A549 treated with RU486 at 1 μM for 4 hours (cell line): ENCODE data around the gene CD96. TPM values are rescaled to one million over a fixed set of nuclear protein-coding genes. Genes with fewer than 3 reads are reported as not detected.

Experiments
- total RNA-seq: library from RNA; stranded (reverse); fragments of 200-300 nt; extraction: Qiagen RNA extraction; gene quantifications from 5 replicates; pipeline ENCODE4 v1.2.3, GENCODE V29; 2022; ENCODE audit warnings: low read depth

CD96 gene
- total RNA-seq: not detected in 5 replicates

GRCh38 chr3:111541911-111542483 is at the start of gene CD96:
Gene CD96 (plus strand): TSS chr3:111542197. CDS start chr3:111542249, 52 bp downstream.

DNA sequence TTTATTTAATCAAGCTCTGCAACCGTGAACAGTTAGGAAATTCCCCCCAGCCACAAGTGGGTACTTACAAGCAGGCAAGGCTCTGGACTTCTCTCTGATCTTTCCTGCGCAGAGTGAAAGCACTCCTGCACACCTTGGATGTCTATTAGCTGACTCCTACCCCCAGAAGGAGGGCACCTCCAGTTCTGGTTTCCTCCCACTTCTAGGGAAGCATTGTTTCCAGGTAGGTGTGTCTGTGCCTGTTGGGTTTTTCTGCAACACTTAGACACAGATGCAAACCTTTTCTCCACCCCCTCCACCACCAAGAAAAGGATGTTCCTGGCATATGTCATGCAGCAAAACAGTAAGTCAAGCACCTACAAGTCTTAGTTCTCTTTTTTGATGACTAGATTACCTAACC is 53.2 kb downstream of the CD96 start, which contains the start of gene ZBED2:
Gene ZBED2, minus strand, starts transcription at position 115 of the 400 bp plus-strand sequence. CDS start 1,145 bp downstream, outside the sequence.

Other genes with a start within 250 kb of the CD96 start
- 0.13 to 0.43 TPM (median 0.35 TPM) in 5 replicates for gene ZBED2, start 53.1 kb downstream of the CD96 start, total RNA-seq
- gene PLCXD2, start 132.5 kb downstream of the CD96 start, total RNA-seq: 4.0 to 10.3 TPM (median 8.3 TPM) in 5 replicates